Subcutaneous adipose tissue (tissue), 4 donors: ENCODE measurements around the gene DCLK3. TPM values are rescaled to one million over a fixed set of nuclear protein-coding genes. Genes with fewer than 3 reads are reported as not detected.

Source experiments
- CTCF ChIP-seq: fragments of 450-650 bp; IDR thresholded peaks from one replicate; pipeline ENCODE4 v1.5.1; 2016; ENCODE audit warnings: low read depth, mild to moderate bottlenecking, control low read depth, antibody characterized with exemption, moderate library complexity
- total RNA-seq, 4 donors: library from RNA; depleted of rRNA; stranded (reverse); fragments of >200 nt; gene quantifications; one replicate each; pipeline ENCODE4 v1.1.0, GENCODE V29; 2016

Gene DCLK3
- total RNA-seq, 4 donors from 2014 or later: 0.22 TPM; not detected in 3

- TF ChIP-seq CTCF: no peak
Measured at GRCh38 chr3:36696799-36697198, 67.6 kb downstream of the DCLK3 start.

GRCh38 chr3:36695769-36696137 lies 68.6 kb downstream of the DCLK3 start:
- TF ChIP-seq CTCF: no peak

GRCh38 chr3:36695113-36695768 lies 69.1 kb downstream of the DCLK3 start:
- no peak for TF ChIP-seq CTCF

GRCh38 chr3:36693670-36694069 lies 70.7 kb downstream of the DCLK3 start:
- no peak for TF ChIP-seq CTCF

GRCh38 chr3:36689560-36689959 lies 74.8 kb downstream of the DCLK3 start:
- TF ChIP-seq CTCF: no peak

GRCh38 chr3:36688815-36689214 lies 75.5 kb downstream of the DCLK3 start:
- TF ChIP-seq CTCF: no peak

GRCh38 chr3:36686516-36686915 lies 77.8 kb downstream of the DCLK3 start:
- no peak for TF ChIP-seq CTCF
